Muscle layer of duodenum (tissue), 2 donors: Measurements from ENCODE around the gene TRABD2B.

Experiments
- H3K27ac ChIP-seq: one replicate; pipeline ENCODE4 v1.7.0; 2013; ENCODE audit warnings: mild to moderate bottlenecking, low read length
- H3K27me3 ChIP-seq: one replicate; pipeline ENCODE4 v1.7.0; 2013; ENCODE audit warnings: low read depth, mild to moderate bottlenecking, control low read depth, low read length
- H3K36me3 ChIP-seq, 2 donors: one replicate each; pipeline ENCODE4 v1.7.0; 2013; ENCODE audit warnings: low read length in 2 of 2, control low read depth in 1 of 2, mild to moderate bottlenecking in 1 of 2; ENCODE audit not compliant: insufficient read depth in 2 of 2, control insufficient read depth in 1 of 2
- H3K4me1 ChIP-seq, 2 donors: one replicate each; pipeline ENCODE4 v1.7.0; 2013; ENCODE audit warnings: low read length in 2 of 2, mild to moderate bottlenecking in 2 of 2, control low read depth in 1 of 2, moderate library complexity in 1 of 2; ENCODE audit not compliant: insufficient read depth in 2 of 2, control insufficient read depth in 1 of 2
- H3K4me3 ChIP-seq, 2 donors: one replicate each; pipeline ENCODE4 v1.7.0; 2013; ENCODE audit warnings: low read length in 2 of 2, low read depth in 1 of 2, mild to moderate bottlenecking in 1 of 2
- H3K9me3 ChIP-seq, 2 donors: one replicate each; pipeline ENCODE4 v1.7.0; 2013; ENCODE audit warnings: low read length in 2 of 2, control low read depth in 1 of 2, mild to moderate bottlenecking in 1 of 2; ENCODE audit not compliant: control insufficient read depth in 1 of 2
- donor health status: healthy.

Gene TRABD2B

GRCh38 chr1:47761201-47761930 lies 235.8 kb downstream of the TRABD2B start:
- Histone ChIP-seq H3K4me1 (no peaks in the 10 kb centered on the region), H3K27me3 (no peaks in the 10 kb centered on the region), H3K9me3 (no peaks in the 10 kb centered on the region), H3K36me3 (no peaks in the 10 kb centered on the region), H3K27ac (no peak overlapping the region), H3K4me3 (no peak overlapping the region)

GRCh38 chr1:47759936-47760629 lies 237.1 kb downstream of the TRABD2B start:
- H3K27me3 ChIP-seq, result no peaks in the 10 kb centered on the region
- H3K4me3 ChIP-seq, result no peak overlapping the region
- H3K4me1 ChIP-seq, result no peaks in the 10 kb centered on the region
- H3K36me3 ChIP-seq, result no peaks in the 10 kb centered on the region
- H3K9me3 ChIP-seq, result no peaks in the 10 kb centered on the region
- H3K27ac ChIP-seq, result no peak overlapping the region

DNA sequence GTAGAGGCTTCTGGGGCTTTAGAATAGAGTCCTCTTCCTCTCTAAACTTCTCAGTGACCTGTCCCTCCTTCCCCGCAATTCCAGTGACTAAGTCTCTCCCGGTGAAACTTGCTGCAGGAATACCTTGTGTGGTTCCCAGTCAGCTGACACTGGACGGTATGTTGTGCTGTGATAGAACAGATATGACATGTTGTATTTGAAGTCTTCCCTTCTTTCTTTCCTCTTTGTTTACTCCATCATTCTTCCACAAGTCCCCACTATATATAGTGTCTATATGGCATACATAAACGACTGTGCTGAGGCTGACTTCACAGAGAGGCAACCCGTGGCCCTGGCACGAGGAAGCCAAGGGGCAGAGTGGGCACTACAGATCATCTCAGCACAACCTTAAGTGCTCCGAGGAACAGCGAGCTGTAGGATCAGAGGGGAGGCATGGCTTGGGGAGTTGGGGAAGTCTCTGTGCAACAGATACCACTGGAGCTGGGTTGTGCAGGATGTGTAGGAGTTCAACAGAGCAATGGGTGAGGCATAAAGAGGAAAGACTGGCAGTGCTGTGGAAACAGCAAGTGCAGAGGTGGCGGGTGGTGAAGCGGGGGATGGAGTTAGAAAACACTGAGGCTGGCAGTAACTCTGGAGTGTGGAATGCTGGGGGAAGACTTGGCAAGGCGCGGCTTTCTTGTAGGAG lies 237.8 kb downstream of the TRABD2B start:
- Histone ChIP-seq H3K36me3 (no peaks in the 10 kb centered on the region), H3K27me3 (no peaks in the 10 kb centered on the region), H3K27ac (no peak overlapping the region), H3K4me1 (no peaks in the 10 kb centered on the region), H3K4me3 (no peak overlapping the region), H3K9me3 (no peaks in the 10 kb centered on the region)

DNA sequence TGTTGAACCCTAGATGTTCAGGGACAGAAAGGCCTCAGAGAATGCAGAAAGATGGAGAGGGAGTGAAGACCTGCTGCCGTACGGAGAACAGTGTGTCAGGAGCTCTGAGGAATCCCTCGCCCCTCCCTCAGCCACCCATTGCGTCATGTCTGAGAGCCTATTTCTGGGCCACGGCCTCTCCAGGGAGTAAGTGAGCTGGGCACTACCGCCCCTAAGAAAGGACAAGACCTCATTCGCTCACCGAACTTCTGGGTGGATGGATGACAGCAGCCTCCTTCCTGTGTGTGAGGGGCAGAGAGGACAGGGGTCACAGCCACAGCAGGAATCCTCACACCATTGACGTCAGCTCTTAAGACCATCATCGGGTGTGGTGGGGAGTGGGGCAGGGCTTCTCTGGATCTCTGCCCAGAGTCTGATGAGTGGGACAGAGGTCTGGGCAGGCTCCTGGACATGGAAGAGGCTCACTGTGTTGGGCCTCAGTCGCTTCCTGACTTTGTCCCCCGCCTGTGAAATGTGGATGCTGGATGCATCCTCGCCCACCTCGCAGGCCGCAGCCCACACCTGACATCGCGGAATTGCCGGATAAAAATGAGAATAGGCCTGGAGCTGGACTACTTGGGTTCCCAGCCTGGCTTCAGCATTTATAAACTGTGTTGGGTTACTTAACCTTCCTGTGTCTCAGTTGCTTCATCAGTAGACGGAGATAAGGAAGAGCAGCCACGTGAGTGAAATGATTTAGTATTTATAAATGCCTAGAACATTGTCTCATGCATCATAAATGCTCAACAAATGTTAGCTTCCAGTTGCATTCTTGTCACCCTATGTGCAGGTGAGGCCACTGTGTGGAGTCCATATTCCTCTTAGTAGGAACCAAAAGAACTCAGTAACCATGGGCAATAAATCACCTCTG lies 238.6 kb downstream of the TRABD2B start:
- Histone ChIP-seq H3K9me3 (no peaks in the 10 kb centered on the region), H3K4me1 (no peaks in the 10 kb centered on the region), H3K27ac (no peak overlapping the region), H3K36me3 (no peaks in the 10 kb centered on the region), H3K27me3 (no peaks in the 10 kb centered on the region), H3K4me3 (no peak overlapping the region)

DNA sequence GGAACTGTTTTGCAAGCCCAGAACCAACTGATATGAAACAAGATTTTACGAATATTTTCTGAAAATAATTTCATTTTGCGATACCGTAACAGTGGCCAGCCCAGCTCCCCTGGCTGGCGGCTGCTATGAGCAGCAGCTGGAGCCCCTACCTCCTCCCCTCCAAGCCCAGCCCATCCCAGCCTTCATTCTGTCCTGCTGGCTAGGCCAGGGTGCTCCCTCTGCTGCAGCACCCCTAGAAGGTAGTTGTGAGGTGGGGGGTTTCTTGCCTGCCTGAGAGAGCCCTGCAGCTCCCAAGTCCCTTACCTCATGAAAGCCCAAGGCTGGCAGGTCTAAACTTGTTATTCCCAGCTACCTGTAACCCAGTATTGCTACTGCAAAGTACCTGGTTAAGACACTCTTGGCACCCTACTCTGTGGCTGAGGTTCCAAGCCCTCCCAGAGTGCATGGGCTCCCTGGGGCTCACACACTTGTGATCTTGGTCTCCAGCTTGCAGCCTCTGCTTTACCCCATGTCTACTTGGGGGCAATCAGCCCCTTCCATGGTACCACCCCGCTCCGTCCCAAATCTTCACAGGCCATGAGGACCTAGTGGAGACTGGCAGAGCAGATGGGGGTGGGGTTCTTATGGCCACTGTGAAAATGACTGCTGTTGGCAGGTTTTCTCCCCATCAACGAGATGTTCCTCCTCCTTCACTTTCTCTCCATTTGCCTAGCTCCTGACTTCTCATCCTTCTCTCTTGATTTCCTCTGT lies 239.8 kb downstream of the TRABD2B start:
- no peaks in the 10 kb centered on the region for H3K36me3 ChIP-seq
- no peaks in the 10 kb centered on the region for H3K27me3 ChIP-seq
- H3K9me3 ChIP-seq, result no peaks in the 10 kb centered on the region
- no peak overlapping the region for H3K27ac ChIP-seq
- H3K4me3 ChIP-seq, result no peak overlapping the region
- H3K4me1 ChIP-seq, result peaks cover 0 to 3% of the 10 kb centered on the region in 2 donors

DNA sequence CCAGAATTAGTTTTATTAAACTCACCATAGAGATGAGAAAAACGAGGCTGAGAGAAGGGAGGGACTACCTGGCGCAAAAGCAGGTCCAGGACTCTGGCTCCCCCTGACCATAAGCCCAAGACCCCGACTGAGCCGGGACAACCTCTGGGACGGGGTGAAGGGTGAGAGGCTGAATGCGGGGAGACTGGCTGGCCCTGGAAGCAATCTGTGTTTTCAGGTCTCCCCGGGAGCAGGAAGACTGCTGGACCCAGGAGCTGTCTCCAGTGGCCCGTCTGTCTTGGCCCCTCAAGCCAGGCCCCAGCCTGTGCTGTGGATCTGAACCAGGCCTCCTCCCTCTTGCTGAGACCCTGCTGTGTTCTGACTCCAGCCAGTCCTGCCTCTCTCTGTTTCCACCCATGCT lies 240.8 kb downstream of the TRABD2B start:
- Histone ChIP-seq H3K4me1 (peaks cover 0 to 11% of the 10 kb centered on the region in 2 donors), H3K27me3 (no peaks in the 10 kb centered on the region), H3K27ac (no peak overlapping the region), H3K36me3 (no peaks in the 10 kb centered on the region), H3K9me3 (no peaks in the 10 kb centered on the region), H3K4me3 (no peak overlapping the region)

GRCh38 chr1:47756006-47756405 lies 241.2 kb downstream of the TRABD2B start:
- H3K4me1 ChIP-seq, result peaks cover 0 to 11% of the 10 kb centered on the region in 2 donors

DNA sequence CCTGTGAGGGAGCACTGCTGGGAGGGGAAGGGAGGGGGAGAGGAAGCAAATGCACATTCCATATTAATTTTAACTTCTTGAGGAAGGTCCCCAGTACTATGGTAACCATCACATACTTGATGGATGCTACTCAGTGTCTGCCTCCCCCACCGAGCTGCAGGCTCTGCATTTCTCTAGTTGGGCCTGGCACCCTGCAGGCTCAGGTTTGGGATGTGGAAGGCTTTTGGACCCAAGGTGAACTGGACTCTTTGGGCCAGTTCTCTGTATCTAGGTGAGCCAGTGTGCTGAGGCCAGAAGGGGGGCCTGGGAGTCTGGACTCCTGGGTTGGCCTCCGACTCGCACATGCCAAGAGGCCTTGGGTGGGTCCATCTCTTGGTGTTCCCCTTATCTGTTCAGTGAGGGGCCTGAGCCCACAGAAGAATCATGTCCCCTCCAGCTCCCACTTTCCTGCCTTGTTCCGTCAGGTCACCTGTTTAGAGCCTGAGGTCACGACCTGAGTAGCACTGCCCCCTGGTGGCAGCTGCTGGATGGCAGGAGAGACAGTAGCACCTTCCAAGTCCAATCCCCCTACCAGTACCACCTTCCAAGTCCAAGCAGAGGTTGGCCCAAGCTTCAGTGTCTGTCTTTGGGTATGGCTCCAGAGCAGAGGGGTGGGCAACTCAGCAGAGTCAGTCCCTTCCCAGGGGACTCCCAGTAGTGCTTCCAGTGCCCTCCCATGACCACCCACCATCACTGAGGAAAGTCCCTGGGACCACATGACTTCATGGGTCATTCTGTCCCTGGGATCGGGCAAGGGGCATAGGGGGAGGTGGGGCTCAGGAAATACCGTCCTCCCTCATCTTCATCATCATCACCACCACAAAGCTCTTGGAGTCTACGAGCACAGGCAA lies 241.8 kb downstream of the TRABD2B start:
- H3K4me3 ChIP-seq, result no peak overlapping the region
- H3K27me3 ChIP-seq, result no peaks in the 10 kb centered on the region
- no peaks in the 10 kb centered on the region for H3K36me3 ChIP-seq
- H3K27ac ChIP-seq, result no peak overlapping the region
- H3K4me1 ChIP-seq, result peaks cover 0 to 11% of the 10 kb centered on the region in 2 donors
- no peaks in the 10 kb centered on the region for H3K9me3 ChIP-seq

More at GRCh38 chr1:47756006-47756405, 241.2 kb downstream of the TRABD2B start:
- H3K27me3 ChIP-seq, result no peaks in the 10 kb centered on the region
- H3K4me3 ChIP-seq, result no peak overlapping the region
- no peaks in the 10 kb centered on the region for H3K9me3 ChIP-seq
- no peaks in the 10 kb centered on the region for H3K36me3 ChIP-seq
- H3K27ac ChIP-seq, result no peak overlapping the region

DNA sequence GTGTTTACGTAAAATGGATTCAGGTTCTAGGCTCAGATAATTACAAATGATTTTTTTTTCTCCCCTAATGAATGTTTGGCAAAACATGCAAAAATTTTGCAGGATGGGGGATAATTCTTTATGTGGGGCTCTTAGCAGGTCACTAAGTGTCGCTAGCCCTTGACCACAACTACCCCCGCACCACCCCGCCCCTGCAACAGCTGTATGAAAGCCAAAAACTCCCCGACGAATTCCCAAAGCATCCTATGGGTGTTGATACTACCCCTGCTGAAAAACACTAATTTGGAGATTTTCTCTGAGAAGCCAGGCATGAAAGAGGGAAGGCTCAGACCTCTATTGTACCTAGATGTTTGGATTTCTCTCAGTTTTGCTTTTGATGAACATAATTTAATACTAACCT lies 243.0 kb downstream of the TRABD2B start:
- no peak overlapping the region for H3K27ac ChIP-seq
- H3K27me3 ChIP-seq, result no peaks in the 10 kb centered on the region
- no peaks in the 10 kb centered on the region for H3K9me3 ChIP-seq
- no peaks in the 10 kb centered on the region for H3K36me3 ChIP-seq
- H3K4me1 ChIP-seq, result peaks cover 0 to 11% of the 10 kb centered on the region in 2 donors
- no peak overlapping the region for H3K4me3 ChIP-seq

- Histone ChIP-seq H3K27me3 (no peaks in the 10 kb centered on the region), H3K36me3 (no peaks in the 10 kb centered on the region), H3K4me1 (peaks cover 0 to 11% of the 10 kb centered on the region in 2 donors), H3K27ac (no peak overlapping the region), H3K4me3 (no peak overlapping the region), H3K9me3 (no peaks in the 10 kb centered on the region)
Measured at GRCh38 chr1:47753808-47754207, 243.4 kb downstream of the TRABD2B start.
